ENCODE measurements around the gene RIN3.

DNA sequence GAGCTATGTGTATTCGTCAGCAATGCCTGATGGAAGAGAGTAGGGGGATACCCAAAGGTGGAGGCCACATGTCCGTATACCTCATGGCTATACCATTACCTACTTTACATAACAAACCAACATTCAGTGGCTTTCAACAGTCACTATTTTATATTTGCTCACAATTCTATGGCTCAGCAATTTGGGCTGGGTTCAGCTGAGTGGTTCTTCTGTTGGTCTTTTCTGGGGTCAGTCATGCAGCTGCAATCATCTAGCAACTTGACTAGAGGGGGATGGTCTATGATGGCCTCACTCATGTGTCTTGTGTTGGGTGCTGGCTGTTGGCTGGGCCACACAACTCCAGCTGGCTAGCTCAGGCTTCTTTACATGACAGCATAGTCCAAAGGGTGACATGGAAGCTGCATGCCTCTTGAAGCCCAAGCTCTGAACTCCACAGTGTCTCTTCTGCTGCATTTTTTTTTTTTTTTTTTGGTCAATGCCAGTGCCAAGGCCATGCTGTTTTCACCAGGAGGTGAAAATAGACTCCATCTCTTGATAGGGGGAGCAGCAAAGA lies 53.7 kb downstream of the RIN3 start:
- TF ChIP-seq POLR2A (IDR thresholded peaks at IDR 0.05) = no peak
- TF ChIP-seq, protein P1, sequence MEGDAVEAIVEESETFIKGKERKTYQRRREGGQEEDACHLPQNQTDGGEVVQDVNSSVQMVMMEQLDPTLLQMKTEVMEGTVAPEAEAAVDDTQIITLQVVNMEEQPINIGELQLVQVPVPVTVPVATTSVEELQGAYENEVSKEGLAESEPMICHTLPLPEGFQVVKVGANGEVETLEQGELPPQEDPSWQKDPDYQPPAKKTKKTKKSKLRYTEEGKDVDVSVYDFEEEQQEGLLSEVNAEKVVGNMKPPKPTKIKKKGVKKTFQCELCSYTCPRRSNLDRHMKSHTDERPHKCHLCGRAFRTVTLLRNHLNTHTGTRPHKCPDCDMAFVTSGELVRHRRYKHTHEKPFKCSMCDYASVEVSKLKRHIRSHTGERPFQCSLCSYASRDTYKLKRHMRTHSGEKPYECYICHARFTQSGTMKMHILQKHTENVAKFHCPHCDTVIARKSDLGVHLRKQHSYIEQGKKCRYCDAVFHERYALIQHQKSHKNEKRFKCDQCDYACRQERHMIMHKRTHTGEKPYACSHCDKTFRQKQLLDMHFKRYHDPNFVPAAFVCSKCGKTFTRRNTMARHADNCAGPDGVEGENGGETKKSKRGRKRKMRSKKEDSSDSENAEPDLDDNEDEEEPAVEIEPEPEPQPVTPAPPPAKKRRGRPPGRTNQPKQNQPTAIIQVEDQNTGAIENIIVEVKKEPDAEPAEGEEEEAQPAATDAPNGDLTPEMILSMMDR (IDR thresholded peaks at IDR 0.05) = no peak
